IPS-18a (cell line): Measurements from ENCODE around the gene RYR2.

Experiments
- H3K27ac ChIP-seq: one replicate; pipeline ENCODE4 v1.5.1; 2013; ENCODE audit warnings: low read length
- H3K27me3 ChIP-seq: one replicate; pipeline ENCODE4 v1.6.1; 2013; ENCODE audit warnings: mild to moderate bottlenecking, low read length; ENCODE audit not compliant: control insufficient read depth, insufficient read depth
- H3K36me3 ChIP-seq: one replicate; pipeline ENCODE4 v1.6.1; 2013; ENCODE audit warnings: low read depth, low read length; ENCODE audit not compliant: control insufficient read depth
- H3K4me1 ChIP-seq: one replicate; pipeline ENCODE4 v1.6.1; 2013; ENCODE audit warnings: low read depth, low read length; ENCODE audit not compliant: control insufficient read depth
- H3K4me3 ChIP-seq: one replicate; pipeline ENCODE4 v1.5.1; 2013; ENCODE audit warnings: low read length
- H3K9ac ChIP-seq: one replicate; pipeline ENCODE4 v1.6.1; 2013; ENCODE audit warnings: mild to moderate bottlenecking, low read length, moderate library complexity
- H3K9me3 ChIP-seq: one replicate; pipeline ENCODE4 v1.6.1; 2013; ENCODE audit warnings: low read depth, low read length; ENCODE audit not compliant: control insufficient read depth

The RYR2 gene

DNA sequence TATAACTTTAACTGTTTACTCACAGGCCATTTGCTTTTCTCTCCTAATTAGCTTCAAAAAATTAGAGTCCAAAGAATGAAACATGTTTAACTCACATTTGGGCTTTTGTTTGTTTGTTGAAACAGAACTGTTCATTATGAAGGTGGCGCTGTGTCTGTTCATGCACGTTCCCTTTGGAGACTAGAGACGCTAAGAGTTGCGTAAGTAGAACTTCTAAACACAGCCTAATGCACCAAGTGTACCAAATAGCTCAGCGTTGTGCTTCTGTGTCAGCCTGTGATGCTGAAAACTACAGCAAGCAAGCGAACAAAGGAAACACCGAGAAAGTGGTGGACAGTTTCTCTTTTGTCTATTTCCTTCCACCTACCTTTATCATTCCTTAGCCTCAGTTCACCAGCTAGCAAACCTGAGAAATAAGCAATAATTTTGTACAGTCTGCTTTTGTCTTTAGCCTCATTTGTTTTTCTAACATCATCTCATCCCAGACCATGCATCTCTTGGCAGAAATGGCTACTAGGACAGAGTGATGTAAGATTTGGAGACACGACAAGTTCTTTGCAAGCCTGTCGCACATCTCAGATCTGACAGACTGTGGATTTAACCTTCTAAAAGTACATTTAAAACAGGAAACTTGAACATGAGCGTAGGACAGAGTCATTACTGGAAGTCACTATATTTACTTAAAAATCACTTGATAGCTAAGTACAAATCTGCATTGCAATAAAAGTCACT, 375.1 kb downstream of the RYR2 start:
- Histone ChIP-seq H3K4me1 (peaks cover 9% of the 10 kb centered on the region), H3K27me3 (no peaks in the 10 kb centered on the region), H3K27ac (no peak overlapping the region), H3K9ac (no peak overlapping the region), H3K4me3 (no peak overlapping the region), H3K36me3 (no peaks in the 10 kb centered on the region), H3K9me3 (no peaks in the 10 kb centered on the region)

DNA sequence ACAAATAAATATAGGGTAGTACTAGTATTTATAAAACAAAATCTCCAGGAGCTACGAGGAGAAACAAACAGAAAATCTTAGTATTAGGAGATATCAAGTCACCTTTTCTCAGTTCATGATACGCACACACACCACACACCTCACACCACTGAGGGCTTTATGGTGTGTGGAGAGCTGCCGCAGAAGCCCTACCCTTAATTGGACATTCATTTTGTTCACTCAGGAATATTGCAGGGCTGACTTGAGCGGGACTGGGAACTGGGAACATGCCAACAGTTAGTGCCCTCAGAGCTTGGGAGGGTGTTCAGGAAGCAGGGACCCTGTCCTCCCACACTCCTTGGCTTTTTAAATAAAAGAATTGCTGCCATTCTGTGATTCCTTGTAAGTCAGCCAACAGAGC, 386.8 kb downstream of the RYR2 start:
- H3K27ac ChIP-seq = no peak overlapping the region
- no peak overlapping the region for H3K9ac ChIP-seq
- H3K36me3 ChIP-seq = no peaks in the 10 kb centered on the region
- no peaks in the 10 kb centered on the region for H3K27me3 ChIP-seq
- no peak overlapping the region for H3K4me3 ChIP-seq
- peaks cover 5% of the 10 kb centered on the region for H3K4me1 ChIP-seq
- H3K9me3 ChIP-seq = no peaks in the 10 kb centered on the region

DNA sequence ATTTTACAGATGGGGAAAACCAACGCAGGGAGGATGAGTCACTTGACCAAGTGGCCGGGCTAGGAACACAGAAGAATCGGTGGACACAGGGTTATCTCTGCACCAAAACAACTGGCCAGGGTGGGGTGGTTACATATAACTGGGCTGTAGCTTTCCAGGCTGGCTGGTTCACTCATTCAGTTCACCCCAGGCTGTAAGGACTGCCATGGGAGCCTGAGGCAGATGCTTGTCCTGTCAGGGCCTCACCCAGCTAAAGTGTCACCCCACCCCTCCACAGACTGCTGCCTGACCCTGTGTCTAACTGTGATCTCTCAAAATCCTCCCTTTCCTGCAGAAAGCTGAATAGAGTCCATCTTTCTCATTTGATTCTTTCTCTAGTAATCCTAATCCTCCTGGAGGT, 387.3 kb downstream of the RYR2 start:
- H3K4me3 ChIP-seq = no peak overlapping the region
- H3K36me3 ChIP-seq = no peaks in the 10 kb centered on the region
- H3K4me1 ChIP-seq = peaks cover 5% of the 10 kb centered on the region
- H3K27me3 ChIP-seq = no peaks in the 10 kb centered on the region
- no peak overlapping the region for H3K27ac ChIP-seq
- no peak overlapping the region for H3K9ac ChIP-seq
- no peaks in the 10 kb centered on the region for H3K9me3 ChIP-seq

DNA sequence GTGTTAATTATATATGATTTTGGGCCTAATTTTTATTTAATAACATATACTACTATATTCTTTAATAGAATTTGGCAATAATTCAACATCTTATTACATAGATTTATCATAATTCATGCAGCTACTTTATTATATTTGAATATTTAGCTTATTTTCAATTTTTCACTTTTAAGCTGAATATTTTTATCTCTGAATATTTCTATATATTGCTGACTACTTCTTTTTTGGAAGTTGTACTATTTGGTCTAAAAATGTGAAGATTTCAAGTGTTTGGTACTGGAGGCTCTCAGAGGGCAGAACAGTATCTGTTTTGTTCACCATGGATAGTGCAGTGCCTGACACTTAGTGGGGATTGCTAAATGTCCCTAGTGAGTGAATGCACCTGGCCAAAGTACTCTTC, 389.5 kb downstream of the RYR2 start:
- no peaks in the 10 kb centered on the region for H3K9me3 ChIP-seq
- H3K27ac ChIP-seq = no peak overlapping the region
- peaks cover 5% of the 10 kb centered on the region for H3K4me1 ChIP-seq
- no peaks in the 10 kb centered on the region for H3K27me3 ChIP-seq
- H3K4me3 ChIP-seq = no peak overlapping the region
- no peak overlapping the region for H3K9ac ChIP-seq
- no peaks in the 10 kb centered on the region for H3K36me3 ChIP-seq

- Histone ChIP-seq H3K36me3 (no peaks in the 10 kb centered on the region), H3K27ac (no peak overlapping the region), H3K9ac (no peak overlapping the region), H3K9me3 (no peaks in the 10 kb centered on the region), H3K4me3 (no peak overlapping the region), H3K27me3 (no peaks in the 10 kb centered on the region), H3K4me1 (no peaks in the 10 kb centered on the region)
These were observed 398.4 kb downstream of the RYR2 start for GRCh38 chr1:237440346-237440745.

GRCh38 chr1:237444120-237444790, 402.3 kb downstream of the RYR2 start:
- no peaks in the 10 kb centered on the region for H3K4me1 ChIP-seq
- H3K36me3 ChIP-seq = no peaks in the 10 kb centered on the region
- H3K27me3 ChIP-seq = no peaks in the 10 kb centered on the region
- no peak overlapping the region for H3K27ac ChIP-seq
- no peak overlapping the region for H3K9ac ChIP-seq
- no peak overlapping the region for H3K4me3 ChIP-seq
- no peaks in the 10 kb centered on the region for H3K9me3 ChIP-seq

GRCh38 chr1:237448042-237448441, 406.1 kb downstream of the RYR2 start:
- no peak overlapping the region for H3K4me3 ChIP-seq
- no peaks in the 10 kb centered on the region for H3K9me3 ChIP-seq
- no peaks in the 10 kb centered on the region for H3K4me1 ChIP-seq
- no peak overlapping the region for H3K27ac ChIP-seq
- H3K9ac ChIP-seq = no peak overlapping the region
- no peaks in the 10 kb centered on the region for H3K27me3 ChIP-seq
- no peaks in the 10 kb centered on the region for H3K36me3 ChIP-seq

DNA sequence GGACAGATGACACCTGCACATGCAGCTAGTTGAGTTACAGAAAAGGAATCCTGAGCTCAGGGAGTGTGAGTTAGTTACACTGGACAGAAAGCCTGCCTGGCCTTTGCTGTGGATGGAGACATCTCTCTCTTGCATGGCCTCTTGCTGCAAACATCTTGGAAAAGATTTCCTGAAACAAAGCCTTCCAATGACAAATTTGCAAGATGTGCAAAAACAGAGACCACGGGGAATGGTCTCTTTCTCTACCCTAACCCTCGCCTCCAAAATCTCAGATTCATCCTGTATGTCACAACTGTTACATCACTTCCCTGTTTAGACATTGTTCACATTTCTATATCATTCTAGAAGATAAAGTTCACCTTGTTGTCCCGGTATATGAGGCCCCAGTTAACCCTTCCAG, 415.6 kb downstream of the RYR2 start:
- Histone ChIP-seq H3K4me3 (no peak overlapping the region), H3K4me1 (no peaks in the 10 kb centered on the region), H3K9ac (no peak overlapping the region), H3K27ac (no peak overlapping the region), H3K27me3 (no peaks in the 10 kb centered on the region), H3K9me3 (no peaks in the 10 kb centered on the region), H3K36me3 (no peaks in the 10 kb centered on the region)

DNA sequence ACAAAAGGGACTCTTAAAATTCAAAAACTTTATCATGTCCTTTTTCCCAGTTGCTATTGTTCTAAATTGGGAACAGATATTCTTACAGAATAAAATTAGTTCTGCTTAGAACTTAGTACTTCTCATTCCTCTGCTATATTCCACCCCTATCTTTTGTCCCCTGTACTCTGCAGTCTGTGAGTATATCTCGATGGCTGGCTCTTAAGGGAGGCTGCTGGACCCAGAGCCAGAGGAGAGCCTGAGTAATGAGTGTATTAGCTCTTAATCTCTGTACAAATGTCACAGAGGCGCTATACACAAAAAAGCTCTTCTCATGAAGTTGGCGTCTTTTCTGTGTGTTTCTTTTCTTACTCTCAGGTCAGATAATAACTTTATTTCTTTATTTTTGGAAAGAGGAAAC, 425.3 kb downstream of the RYR2 start:
- Histone ChIP-seq H3K4me3 (no peak overlapping the region), H3K4me1 (no peaks in the 10 kb centered on the region), H3K9ac (no peak overlapping the region), H3K9me3 (no peaks in the 10 kb centered on the region), H3K27ac (no peak overlapping the region), H3K36me3 (no peaks in the 10 kb centered on the region), H3K27me3 (no peaks in the 10 kb centered on the region)

- no peaks in the 10 kb centered on the region for H3K27me3 ChIP-seq
- H3K4me1 ChIP-seq = no peaks in the 10 kb centered on the region
- H3K9me3 ChIP-seq = no peaks in the 10 kb centered on the region
- H3K9ac ChIP-seq = no peak overlapping the region
- H3K27ac ChIP-seq = no peak overlapping the region
- no peak overlapping the region for H3K4me3 ChIP-seq
- H3K36me3 ChIP-seq = no peaks in the 10 kb centered on the region
These were observed 428.8 kb downstream of the RYR2 start for GRCh38 chr1:237470712-237471338.

- Histone ChIP-seq H3K27me3 (no peaks in the 10 kb centered on the region), H3K36me3 (no peaks in the 10 kb centered on the region), H3K27ac (no peak overlapping the region), H3K9me3 (no peaks in the 10 kb centered on the region), H3K4me1 (no peaks in the 10 kb centered on the region), H3K9ac (no peak overlapping the region), H3K4me3 (no peak overlapping the region)
These were observed 429.4 kb downstream of the RYR2 start for GRCh38 chr1:237471377-237471776.

DNA sequence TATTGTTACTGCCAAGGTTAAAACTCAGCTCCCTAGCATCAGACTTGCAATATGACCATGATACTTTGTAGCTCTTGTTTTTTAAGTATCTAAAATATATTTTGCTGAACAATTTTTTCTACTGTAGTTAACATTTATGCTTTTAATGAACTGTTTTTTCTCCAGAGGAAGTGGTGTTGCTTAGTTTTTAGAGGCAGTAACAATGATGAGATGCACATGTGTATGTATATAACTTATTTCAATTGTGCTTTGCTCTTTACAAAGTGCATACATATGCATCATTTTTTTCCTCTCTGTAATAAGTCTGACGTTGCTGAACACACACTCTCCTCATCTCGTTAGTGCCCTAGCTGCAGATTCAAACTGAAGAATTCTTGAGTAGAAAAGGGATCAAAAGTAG, 430.0 kb downstream of the RYR2 start:
- Histone ChIP-seq H3K27ac (no peak overlapping the region), H3K9ac (no peak overlapping the region), H3K36me3 (no peaks in the 10 kb centered on the region), H3K4me1 (no peaks in the 10 kb centered on the region), H3K27me3 (no peaks in the 10 kb centered on the region), H3K9me3 (no peaks in the 10 kb centered on the region), H3K4me3 (no peak overlapping the region)
